SHP77 (cell line): Measurements from ENCODE around the gene CA9.

Experiments used
- DNase-seq, 2 experiments: peaks; one replicate each; lab custom pipeline; 2025; lab: John Stamatoyannopoulos, UW

The CA9 gene

GRCh38 chr9:35651956-35652828, 21.5 kb upstream of the CA9 start:
- no peak for DNase-seq

GRCh38 chr9:35652829-35653209, 20.9 kb upstream of the CA9 start:
- DNase-seq: no peak

- DNase-seq: no peak
Measured at GRCh38 chr9:35653611-35654010, 20.1 kb upstream of the CA9 start.

GRCh38 chr9:35656348-35656747, 17.4 kb upstream of the CA9 start:
- no peak for DNase-seq

DNA sequence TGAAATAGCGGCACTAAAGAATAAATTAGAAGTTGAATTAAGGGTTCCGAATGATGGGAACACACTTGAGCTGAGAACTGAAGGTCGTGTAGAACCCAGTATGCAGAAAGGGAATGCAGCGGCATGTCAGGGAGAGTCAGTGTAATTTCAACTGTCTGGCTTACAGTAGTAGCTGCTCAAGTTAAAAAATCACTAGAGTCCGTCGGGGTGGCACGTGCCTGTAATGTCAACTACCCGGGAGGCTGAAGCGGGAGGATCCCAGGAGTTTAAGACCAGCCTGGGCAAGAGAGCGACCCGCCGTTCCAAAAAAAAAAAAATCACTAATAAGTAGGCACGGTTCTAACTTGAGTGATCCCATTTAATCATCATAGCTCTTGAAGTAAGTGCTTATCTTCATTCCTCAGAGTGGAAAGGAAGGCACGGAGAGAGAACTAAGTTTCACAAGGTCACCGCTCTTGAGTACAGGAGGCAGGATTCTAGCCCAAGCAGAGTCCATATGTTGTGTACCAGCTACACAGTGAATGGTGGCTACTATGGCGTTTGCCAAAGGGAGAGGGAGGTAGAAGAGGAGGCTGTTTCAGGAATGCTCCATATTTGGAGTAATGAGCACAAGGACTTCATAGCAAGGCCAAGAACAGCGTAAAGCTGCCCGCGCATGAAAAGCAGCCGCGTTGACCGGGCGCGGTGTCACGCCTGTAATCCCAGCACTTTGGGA, 16.7 kb upstream of the CA9 start:
- DNase-seq: no peak

- DNase-seq: peak; percentile 87 to 93
Measured at GRCh38 chr9:35657546-35658136, 16.1 kb upstream of the CA9 start, which contains the start of gene RMRP. RMRP (minus strand) TSS chr9:35658019.

- peak in 1 of 2 experiments; percentile 50 for DNase-seq
Measured at GRCh38 chr9:35658137-35658967, 15.4 kb upstream of the CA9 start, which contains the start of gene CCDC107. CCDC107 (plus strand) TSS chr9:35658292; CDS start chr9:35658380, 88 bp downstream.

DNA sequence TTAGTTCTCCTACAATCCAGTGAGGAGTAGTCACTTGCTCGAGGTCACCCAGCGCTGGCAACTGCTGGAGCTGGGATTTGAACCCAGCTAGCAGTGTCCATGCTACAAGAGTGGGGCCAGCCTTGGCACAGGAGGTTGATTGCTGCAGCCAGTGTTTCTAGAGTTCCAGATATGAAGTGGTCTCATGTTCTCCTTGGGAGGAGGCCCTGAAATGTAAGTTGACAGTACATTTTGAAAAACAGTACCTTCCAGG, 14.8 kb upstream of the CA9 start:
- DNase-seq: peak in 1 of 2 experiments; percentile 11

DNA sequence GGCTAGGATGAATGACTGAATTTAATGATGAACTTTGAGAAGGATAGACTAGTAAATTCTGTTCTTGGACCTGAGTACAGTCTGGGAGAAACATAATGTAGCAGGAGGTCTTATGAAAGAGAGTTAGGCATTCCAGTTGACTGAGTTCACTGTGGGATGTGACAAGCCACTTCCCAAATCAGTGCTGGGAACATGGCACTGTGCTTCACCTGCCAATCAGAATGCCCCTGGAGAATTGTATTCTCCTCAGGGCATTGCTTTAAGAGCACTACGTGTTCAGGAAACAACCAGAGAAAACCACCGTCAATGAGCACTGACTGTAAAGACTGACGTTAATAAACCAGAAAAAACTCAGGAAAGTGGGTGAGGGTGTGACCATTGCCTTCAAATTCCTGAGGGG, 14.4 kb upstream of the CA9 start:
- DNase-seq: no peak

DNA sequence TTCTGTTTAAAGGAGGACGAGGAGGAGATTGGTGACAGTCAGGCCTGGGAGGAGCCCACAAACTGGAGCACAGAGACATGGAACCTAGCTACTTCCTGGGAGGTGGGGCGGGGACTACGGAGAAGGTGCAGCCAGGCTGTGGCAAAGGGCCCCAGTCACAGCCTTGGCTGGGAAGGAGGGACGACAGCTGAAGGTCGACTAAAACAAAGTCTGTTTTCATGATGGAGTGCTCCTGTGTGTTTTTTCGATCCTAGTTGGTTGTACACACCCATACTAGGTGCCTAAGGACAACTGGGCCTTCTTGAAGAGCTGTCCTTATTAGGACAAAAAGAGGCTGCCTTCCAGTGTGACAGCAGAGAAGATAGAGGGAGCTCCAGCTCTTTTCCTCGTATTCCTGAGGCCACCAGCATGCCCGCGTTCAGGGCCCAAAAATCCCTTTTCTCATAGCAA, 12.7 kb upstream of the CA9 start:
- DNase-seq: no peak

- DNase-seq: no peak
Measured at GRCh38 chr9:35661756-35662350, 11.9 kb upstream of the CA9 start.

DNA sequence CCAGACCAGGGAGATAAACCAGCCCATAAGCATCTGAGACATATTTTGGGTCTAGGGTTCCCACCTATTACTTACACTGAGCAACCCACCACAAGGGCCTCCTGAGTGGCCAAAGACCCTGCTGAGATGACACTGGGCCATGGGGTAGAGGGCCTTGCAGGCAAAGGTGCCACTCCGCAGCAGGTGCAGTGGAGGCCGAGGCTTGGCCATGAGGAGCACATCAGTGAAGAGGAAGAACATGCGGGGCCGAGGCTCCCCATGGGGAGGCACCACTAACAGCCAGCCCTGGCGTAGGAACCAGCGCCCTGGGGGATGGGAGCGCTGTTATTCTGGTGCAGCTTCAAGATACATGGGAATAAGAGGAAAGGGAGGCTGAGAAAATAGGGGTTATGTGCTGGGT, 11.3 kb upstream of the CA9 start:
- no peak for DNase-seq

- peak; percentile 61 to 79 for DNase-seq
Measured at GRCh38 chr9:35664531-35665470, 8.9 kb upstream of the CA9 start, which contains the start of gene ARHGEF39. ARHGEF39 (minus strand) TSS chr9:35665195; CDS start chr9:35665169, 26 bp downstream.

DNA sequence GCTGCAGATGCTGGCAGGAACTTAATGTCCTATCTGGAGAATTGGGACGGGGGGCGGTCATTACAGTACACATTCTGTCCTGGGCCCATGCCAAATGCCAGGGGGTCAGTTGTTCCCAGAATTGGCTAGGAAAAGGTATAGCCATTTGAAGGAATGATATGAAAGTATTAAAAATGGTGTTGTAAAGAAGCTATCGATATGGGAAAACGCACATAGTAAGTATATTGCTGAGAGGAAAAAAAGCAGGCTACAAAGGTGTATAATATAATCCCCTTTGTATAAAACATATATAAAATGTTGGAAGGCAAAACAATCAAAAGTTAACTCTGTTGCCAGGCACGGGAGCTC, 8.3 kb upstream of the CA9 start:
- no peak for DNase-seq

DNA sequence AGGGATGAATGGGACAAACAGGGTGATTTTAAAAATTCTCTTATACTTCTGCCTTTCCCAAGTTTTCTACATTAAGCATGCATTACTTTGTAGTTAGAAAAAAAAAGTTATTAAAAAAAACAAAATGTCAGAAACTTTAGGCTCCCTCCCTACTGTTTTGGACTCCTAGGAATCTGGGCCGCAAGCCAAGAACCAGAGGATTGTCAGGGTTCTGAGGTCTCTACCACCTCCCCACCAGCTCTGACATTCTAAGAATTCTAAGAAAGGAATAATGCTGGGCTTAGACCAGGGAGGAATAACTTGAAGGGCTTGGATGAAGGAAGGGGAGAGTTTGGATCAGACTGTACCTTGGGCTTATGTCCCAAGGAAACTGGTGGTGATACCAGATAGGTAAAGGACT, 7.7 kb upstream of the CA9 start:
- no peak for DNase-seq

- no peak for DNase-seq
Measured at GRCh38 chr9:35666549-35666948, 7.2 kb upstream of the CA9 start.

- no peak for DNase-seq
Measured at GRCh38 chr9:35667939-35668338, 5.8 kb upstream of the CA9 start.

DNA sequence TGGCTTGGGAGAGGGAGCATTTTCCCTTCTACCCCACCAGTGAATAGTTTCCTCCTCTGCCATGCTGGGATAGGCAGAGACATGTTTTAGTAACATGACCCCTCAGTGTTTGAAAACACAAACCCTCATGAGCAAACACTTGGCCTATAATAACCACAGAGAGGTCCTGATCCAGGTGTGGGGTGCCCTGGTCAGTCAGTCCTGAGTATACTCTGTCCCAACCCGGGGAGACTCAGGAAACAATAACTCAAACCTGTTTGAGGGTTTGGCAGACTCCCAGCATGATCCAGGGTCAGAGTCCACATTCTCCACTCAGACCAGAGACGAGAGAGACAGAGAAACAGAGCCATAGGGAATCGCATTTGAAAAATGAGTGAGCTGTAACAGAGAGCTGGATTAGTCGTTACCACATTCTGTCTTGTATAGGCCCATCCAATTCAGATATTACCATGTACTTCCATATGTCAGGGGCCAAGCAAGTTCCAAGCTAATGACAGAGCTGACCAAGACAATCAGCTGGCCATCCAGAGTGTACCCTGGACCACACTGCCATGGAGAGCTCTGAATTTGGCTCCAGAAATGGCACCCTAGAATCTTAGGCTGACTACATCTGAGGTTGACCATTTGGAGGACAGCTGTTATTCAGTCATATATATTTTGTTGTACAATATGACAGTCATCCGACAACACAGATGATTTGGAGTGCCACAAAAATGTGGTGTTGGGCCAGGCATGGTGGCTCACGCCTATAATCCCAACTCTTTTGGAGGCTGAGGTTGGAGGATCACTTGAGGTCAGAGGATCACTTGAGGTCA, 4.2 kb upstream of the CA9 start:
- DNase-seq: peak in 1 of 2 experiments; percentile 5

GRCh38 chr9:35674025-35674361, 265 bp downstream of the CA9 start:
- DNase-seq: no peak

- no peak for DNase-seq
Measured at GRCh38 chr9:35675204-35675603, 1.5 kb downstream of the CA9 start.
